ENCODE data around the gene TMEM52. TPM values are rescaled to one million over a fixed set of nuclear protein-coding genes. Genes with fewer than 3 reads are reported as not detected.

TMEM52 gene
- total RNA-seq, 1 donor from 2014 or later, result 0.67 TPM

GRCh38 chr1:1964811-1965210 lies 45.7 kb upstream of the TMEM52 start:
- no peak for TF ChIP-seq CTCF (IDR thresholded peaks at IDR 0.05)
- peaks cover 35% of the 10 kb centered on the region for H3K27me3 Mint-ChIP-seq (ENCODE audit: low read depth)
- peak; percentile 78 for DNase-seq (ENCODE audit: low spot score)
- H3K4me3 Mint-ChIP-seq (ENCODE audit: unreplicated experiment), result no peak overlapping the region
- H3K9me3 Mint-ChIP-seq (ENCODE audit: low read depth), result peaks cover 2% of the 10 kb centered on the region
- H3K27ac Mint-ChIP-seq (ENCODE audit: unreplicated experiment), result no peak overlapping the region
- peaks cover 3% of the 10 kb centered on the region for H3K4me1 Mint-ChIP-seq (ENCODE audit: low read depth)
- no peaks in the 10 kb centered on the region for H3K36me3 Mint-ChIP-seq (ENCODE audit: low read depth)

- Mint-ChIP-seq H3K4me1 (ENCODE audit: low read depth) (peaks cover 6% of the 10 kb centered on the region), H3K9me3 (ENCODE audit: low read depth) (peaks cover 2% of the 10 kb centered on the region), H3K27ac (ENCODE audit: unreplicated experiment) (no peak overlapping the region), H3K36me3 (ENCODE audit: low read depth) (no peaks in the 10 kb centered on the region), H3K4me3 (ENCODE audit: unreplicated experiment) (no peak overlapping the region), H3K27me3 (ENCODE audit: low read depth) (peaks cover 37% of the 10 kb centered on the region)
- no peak for DNase-seq (ENCODE audit: low spot score)
- no peak for TF ChIP-seq CTCF (IDR thresholded peaks at IDR 0.05)
Measured at GRCh38 chr1:1963570-1963969, 44.5 kb upstream of the TMEM52 start.

GRCh38 chr1:1962752-1963151 lies 43.7 kb upstream of the TMEM52 start:
- TF ChIP-seq CTCF (IDR thresholded peaks at IDR 0.05), result no peak
- Mint-ChIP-seq H3K9me3 (ENCODE audit: low read depth) (peaks cover 2% of the 10 kb centered on the region), H3K4me1 (ENCODE audit: low read depth) (peaks cover 6% of the 10 kb centered on the region), H3K27me3 (ENCODE audit: low read depth) (peaks cover 40% of the 10 kb centered on the region), H3K36me3 (ENCODE audit: low read depth) (no peaks in the 10 kb centered on the region), H3K4me3 (ENCODE audit: unreplicated experiment) (no peak overlapping the region), H3K27ac (ENCODE audit: unreplicated experiment) (no peak overlapping the region)
- DNase-seq (ENCODE audit: low spot score), result no peak

GRCh38 chr1:1960480-1961196 lies 41.6 kb upstream of the TMEM52 start:
- Mint-ChIP-seq H3K4me3 (ENCODE audit: unreplicated experiment) (no peak overlapping the region), H3K27ac (ENCODE audit: unreplicated experiment) (peak overlapping the region; percentile 6), H3K27me3 (ENCODE audit: low read depth) (peaks cover 33% of the 10 kb centered on the region), H3K4me1 (ENCODE audit: low read depth) (peaks cover 6% of the 10 kb centered on the region), H3K9me3 (ENCODE audit: low read depth) (peaks cover 2% of the 10 kb centered on the region), H3K36me3 (ENCODE audit: low read depth) (no peaks in the 10 kb centered on the region)
- no peak for DNase-seq (ENCODE audit: low spot score)
- TF ChIP-seq CTCF (IDR thresholded peaks at IDR 0.05), result no peak

GRCh38 chr1:1959840-1960479 lies 40.9 kb upstream of the TMEM52 start:
- no peak overlapping the region for H3K27ac Mint-ChIP-seq (ENCODE audit: unreplicated experiment)

More at GRCh38 chr1:1959840-1960479, 40.9 kb upstream of the TMEM52 start:
- peak; percentile 89 for TF ChIP-seq CTCF (IDR thresholded peaks at IDR 0.05)
- peak; percentile 92 for DNase-seq (ENCODE audit: low spot score)
- Mint-ChIP-seq H3K4me3 (ENCODE audit: unreplicated experiment) (no peak overlapping the region), H3K4me1 (ENCODE audit: low read depth) (peaks cover 6% of the 10 kb centered on the region), H3K36me3 (ENCODE audit: low read depth) (no peaks in the 10 kb centered on the region), H3K9me3 (ENCODE audit: low read depth) (peaks cover 2% of the 10 kb centered on the region), H3K27me3 (ENCODE audit: low read depth) (peaks cover 33% of the 10 kb centered on the region)
